HG03025 (cell line): ENCODE results near the gene BTBD9.

Experiments used
- ATAC-seq: cut with Tn5 transposase; IDR thresholded peaks from one replicate; pipeline ENCODE4 v1.9.1; 2021; ENCODE audit warnings: mild to moderate bottlenecking, moderate library complexity; ENCODE audit not compliant: unreplicated experiment, low FRiP score

BTBD9 gene

GRCh38 chr6:38221251-38221650 is 418.5 kb downstream of the BTBD9 start:
- ATAC-seq: no peak

- no peak for ATAC-seq
These were observed 419.5 kb downstream of the BTBD9 start for GRCh38 chr6:38220069-38220723.

DNA sequence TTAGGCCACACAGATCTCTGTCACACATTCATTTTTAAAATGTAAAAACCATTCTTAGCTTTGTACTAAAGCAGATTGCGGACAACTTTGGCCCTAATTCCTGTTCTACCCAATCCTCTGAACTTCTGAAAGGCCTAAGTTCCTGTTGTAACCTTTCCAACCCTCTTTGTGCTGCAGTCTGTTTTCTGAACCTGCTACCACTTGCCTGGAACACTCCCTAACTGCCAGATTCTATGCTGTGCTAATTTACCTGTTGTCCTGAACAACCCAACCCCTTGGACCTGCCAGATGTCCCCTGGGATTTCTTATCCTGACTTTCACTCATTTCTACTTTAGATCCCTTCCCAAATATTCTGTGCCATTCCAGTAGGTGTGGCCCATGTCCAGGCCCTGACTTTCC is 421.5 kb downstream of the BTBD9 start:
- ATAC-seq: no peak

- no peak for ATAC-seq
These were observed 423.3 kb downstream of the BTBD9 start for GRCh38 chr6:38216451-38216850.

DNA sequence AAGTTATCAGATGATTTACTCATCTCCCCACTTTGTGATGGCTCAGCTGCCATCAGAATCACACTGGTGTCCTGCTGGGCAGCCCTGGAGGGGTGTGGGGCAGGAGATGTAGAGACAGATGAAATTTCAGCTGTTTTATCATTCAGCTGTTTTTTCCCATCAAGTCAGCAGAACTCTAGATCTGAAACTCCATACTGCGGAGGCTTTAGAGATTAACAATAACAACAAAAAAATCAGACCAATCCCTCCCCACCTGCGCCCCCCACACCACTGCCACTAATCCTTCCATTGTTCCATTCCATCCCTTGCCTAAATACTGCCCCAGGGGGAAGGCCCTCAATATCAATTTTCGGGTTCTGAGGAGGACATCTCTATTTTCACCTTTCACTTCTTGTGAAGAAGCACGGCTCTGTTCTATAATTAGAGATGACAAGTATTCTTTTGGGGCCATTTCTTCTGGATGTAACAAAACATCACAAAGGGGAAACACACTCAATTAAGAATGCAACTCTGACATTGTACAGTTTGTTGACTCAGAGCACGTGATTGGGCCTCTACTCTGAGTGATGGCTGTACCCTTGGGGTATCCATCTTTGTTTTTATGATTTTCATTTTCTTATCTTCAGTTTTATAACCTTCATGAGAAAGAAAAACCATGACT is 423.9 kb downstream of the BTBD9 start:
- ATAC-seq: no peak

DNA sequence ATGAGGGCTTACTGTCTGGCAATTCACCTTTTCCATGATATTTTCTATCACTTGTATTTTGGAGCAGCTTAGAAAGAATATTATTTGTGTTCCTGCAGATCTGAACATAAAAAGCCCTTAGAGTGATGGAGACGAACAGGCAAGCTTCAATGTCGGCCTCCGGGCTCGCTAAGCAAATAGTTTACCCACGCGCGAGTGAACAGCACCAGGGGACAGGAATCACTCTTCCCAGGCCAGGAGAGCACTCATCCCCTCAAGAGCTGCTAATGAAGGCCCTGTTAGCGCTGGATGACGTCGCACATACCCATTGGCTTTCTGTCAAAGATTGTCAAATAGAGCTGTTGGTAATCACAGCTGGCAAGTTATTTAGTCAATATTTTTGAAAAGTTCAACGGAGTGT is 424.5 kb downstream of the BTBD9 start:
- no peak for ATAC-seq

DNA sequence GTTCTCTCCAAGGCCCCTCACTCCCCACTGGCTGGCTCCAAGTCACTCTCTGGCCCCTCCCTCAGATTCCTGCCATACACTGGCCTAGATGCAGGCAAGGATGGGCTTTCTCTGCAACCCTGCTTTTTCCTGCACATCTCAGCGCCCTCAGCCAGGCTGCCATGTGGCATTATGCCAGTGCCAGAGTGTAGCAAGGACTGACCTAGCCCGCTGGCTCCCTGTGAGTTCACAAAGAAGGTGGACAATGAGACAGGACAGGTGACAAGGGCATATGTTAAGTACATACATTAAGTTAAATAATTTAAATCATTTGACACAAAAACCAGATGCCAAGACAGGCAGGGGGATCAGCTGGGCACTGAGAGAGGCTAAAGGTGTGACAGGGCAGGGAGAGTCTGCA is 425.6 kb downstream of the BTBD9 start:
- ATAC-seq: no peak

DNA sequence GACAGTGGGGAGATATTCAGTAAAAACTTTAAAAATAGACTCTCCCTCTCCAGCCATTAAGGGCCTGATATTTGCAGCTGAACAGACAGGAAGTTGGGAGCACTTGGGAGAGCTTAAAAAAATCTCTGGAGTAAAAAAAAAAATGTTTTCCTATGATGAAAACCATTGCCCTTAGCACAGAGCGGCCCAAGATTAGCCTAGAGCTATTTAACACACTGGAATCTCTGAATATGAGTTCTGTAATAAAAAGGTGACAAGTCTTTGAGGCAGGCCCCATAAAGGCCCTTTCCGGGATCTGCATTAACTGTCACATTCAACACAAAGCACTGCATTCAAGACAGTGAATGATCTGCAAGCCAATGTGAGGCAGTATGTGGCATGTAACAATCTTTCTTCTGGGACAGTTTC is 426.5 kb downstream of the BTBD9 start:
- no peak for ATAC-seq

GRCh38 chr6:38212579-38212978 is 427.1 kb downstream of the BTBD9 start:
- no peak for ATAC-seq

- no peak for ATAC-seq
These were observed 427.6 kb downstream of the BTBD9 start for GRCh38 chr6:38212116-38212515.

DNA sequence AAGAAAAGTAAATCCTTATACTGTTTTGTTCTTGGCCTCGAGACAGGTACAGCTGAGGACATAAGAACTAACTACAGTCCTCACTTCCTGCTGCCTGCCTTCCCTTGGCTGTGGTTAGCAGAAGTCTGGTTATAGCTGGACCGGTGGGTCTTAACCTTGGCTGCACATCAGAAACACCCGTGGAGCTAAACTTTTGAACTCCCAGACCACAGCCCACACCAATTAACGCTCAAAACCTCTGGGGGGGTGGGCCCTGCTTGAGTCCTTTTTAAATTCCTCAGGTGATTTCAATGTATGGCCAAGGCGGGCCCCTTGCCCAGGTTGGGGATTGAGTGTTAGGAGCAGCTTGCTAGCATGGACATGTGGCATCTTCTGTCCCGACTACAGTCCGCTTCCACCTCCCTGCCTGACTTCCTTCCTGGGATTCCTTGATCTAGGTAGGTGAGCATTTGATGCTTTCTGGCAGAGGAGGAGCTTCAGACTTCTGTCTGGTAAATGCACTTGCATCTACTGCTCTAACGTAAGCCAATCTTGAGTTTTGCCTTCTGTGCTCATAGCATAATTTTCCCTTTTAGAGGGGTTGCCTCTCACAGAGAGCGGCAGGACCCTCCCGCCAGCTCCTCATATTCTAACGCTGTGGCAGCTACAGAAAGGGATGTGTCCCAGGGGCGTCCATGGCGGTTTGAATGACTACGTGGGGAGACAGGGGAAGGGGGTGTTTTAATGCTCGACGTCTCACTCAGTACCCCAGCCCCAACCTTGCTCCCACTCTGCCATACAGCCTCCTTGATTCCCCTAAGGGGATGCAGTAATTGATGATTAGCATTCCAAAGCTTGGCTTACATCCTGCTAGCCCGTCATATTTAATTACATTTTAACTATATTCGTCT is 430.1 kb downstream of the BTBD9 start:
- ATAC-seq: no peak

- ATAC-seq: no peak
These were observed 431.7 kb downstream of the BTBD9 start for GRCh38 chr6:38208028-38208427.

DNA sequence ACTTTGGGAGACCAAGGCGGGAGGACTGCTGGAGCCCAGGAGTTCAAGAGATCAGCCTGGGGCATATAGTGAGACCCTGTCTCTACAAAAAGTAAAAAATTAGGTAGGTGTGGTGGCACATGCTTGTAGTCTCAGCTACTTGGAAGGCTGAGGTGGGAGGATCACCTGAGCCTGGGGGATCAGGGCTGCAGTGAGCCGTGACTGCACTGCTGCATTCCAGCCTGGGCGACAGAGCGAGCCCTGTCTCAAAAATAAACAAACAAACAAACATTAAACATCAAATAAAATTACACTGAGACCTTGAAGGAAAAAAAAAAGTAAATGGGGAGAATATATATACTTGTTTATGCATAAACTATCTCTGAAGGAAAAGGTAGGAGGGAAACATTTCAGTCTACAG is 432.4 kb downstream of the BTBD9 start:
- ATAC-seq: no peak

DNA sequence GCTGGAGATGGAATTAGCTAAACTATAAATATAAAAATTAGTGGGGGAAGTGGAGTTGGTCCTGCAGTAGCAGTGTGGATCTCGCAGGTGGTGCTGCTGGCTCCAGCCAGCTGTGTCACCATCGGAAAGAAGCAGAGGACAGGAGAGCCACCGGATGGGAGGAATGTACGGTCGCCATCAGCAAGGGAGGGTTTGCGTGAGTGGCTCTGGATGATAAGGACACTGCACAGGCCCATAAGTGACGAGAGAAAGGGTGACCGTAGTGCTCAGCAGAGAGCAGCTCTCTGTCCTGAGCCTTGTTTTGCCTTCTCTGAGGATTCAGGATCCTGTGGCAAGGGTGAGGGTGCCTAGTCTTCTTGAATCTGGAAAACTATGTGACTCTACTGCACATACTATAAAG is 441.5 kb downstream of the BTBD9 start:
- ATAC-seq: no peak

DNA sequence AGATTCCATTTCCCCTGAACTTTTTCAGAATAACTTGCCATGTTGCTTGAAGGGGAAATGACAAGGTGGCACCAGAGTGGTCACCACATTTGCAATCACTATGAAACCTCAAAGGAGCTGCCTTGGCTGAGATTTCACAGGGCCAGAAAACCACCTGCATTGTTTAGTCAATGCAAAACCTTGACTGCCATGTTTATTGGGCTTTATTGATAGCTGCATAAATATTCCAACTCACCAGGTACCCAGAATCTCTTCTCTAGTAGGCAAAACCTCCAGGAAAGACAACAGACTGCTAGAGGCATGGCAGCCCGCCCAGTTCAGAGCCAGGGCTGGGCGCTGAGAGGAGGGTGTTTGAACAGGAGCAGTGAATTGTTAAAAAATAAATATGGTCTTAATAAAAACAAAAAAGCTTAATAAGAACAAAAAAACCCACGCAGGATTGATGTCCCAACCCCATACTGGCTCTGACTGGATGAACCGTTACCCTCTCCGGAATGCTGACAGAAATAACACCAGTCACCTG is 444.6 kb downstream of the BTBD9 start:
- ATAC-seq: no peak

DNA sequence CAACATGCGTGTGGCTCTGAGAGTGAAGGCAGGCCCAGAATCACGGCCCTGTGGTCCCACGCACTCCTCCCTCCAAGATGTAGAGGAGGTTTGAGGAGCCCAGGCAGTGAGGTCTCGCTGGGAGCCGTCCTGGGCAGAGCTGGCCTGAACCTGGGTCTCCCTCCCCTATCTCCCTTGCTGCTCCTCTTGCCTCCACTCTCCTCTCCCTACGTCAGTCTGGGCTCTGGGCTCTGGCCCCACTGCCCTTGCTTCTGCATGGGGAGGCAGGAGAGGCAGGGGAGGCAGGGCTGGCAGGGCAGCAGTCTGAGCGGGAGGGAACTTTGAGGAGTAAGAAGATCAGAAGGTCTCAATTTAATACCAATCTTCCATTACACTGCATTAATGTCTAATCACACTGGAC is 445.1 kb downstream of the BTBD9 start:
- ATAC-seq: no peak

DNA sequence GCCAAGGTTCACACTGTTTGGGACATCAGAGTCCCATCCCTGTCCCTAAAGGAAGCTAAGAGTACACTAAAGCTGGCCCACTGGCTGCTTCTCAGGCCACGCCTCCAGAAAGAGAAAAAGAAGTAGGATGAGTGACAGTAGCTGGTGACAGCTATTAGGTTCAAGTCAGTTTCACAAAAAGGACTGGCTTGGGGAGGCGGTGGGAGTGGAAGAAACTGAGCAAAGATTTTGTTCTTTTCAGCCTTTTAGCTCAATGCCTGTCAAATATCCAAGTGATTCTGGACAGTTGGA is 445.5 kb downstream of the BTBD9 start:
- ATAC-seq: no peak

DNA sequence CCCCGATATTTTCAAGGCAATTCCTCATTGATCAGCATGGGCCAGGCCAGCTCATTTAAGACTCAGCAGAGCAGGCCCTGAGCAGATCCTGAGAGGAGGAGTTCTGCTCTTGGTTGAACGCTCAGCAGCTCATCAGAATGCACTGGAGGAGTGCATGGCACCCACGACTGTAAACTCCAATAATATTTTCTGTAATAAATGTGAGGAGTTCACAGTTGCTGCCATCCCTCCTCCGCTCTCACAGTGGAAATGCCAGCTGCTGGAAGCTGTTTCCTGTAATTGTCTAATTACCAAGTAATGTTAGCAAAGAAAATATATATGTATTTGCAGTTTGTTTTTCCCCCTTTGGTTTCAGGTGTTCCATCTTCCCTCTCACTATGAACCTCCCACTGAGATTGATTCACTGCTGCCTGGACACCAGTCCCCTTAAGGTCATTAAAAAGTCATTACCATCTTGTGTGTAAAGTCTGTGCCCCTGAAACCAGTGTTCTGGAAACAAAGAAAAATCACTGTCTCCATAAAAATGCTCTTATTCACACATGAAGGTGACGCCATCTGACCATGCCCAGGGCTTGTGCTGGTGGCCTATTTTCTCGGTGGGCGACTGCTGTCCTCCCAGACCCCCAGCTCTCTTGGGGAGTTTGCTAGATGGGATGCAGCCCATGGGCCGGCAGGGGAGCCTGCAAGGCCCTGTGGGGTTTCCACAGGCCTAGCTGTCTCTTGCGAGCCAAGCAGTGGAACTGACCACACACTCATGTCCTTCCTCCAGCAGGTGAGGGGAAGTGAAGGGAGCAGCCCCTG is 446.0 kb downstream of the BTBD9 start:
- no peak for ATAC-seq

DNA sequence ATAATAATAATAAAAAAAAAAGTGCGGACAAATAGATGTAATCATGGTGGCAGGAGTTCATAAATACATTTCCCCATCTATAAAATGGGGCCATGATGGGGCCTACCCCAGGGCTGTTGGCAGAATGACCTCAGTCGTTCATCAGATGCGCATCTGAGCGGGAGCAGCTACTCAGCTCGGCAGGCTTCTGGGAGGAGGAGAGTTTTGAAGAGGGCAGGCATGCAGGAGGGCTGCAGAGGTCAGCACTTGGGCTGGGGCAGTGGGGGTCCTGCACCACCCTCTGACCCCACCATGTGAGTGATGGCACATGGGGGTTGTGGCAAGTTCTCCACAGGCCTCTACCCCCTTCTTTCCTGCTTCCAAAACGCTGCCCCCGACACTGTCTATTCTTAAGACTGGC is 446.7 kb downstream of the BTBD9 start:
- ATAC-seq: no peak

DNA sequence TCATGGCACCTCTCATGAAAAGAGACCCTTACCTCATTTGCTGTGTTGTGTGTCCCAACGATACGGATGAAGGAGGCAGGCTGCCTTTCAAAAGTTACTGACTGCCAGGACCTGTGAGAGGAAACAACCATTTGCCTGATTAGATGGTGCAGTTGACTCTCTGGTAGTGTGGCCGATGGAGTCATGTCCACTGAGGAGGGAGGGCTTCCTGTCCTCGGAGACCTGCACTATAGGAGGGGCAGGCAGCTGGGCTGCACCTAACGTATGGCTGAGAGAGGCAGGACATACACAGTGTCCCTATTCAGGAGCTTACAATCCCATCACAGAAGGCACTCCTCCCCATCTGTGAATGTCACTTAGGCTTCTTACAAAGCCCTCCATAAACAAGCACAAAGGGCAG is 447.2 kb downstream of the BTBD9 start:
- no peak for ATAC-seq

DNA sequence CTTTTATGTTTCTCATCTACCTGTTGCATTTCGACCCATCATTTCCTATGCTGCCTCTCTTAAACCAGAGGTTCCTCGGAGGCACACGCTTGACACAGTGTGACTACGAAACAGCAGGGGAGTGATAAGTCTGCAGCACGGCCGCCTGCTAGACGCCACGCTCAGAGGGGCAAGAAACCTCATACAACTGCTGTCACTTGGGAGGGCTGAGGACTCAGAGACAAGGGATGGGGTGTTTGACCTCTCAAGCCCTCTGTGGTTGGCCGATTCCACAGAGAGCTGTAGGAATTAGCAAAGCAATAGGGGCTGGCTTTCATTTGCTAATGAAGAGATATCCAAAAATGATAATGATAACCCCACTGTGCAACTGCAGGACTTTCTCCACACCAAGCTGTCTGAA is 447.7 kb downstream of the BTBD9 start:
- ATAC-seq: no peak
